ENCODE measurements around the gene CD93.

GRCh38 chr20:23086931-23087411 is 847 bp upstream of the CD93 start:
- no peak for TF ChIP-seq CTCF (IDR thresholded peaks at IDR 0.05; ENCODE audit: insufficient read depth, low read depth, low read length)
- TF ChIP-seq EZH2 (IDR thresholded peaks at IDR 0.05; ENCODE audit: insufficient read depth, low read length), result no peak

All from astrocyte (in vitro differentiated cells and primary cell).